Activated CD4-positive, CD25-positive, alpha-beta regulatory T cell treated with anti-CD3 and anti-CD28 coated beads, Interleukin-2, amount 50 U/mL, for 72 hours (primary cell): ENCODE data around the gene CLUH.
A peak's percentile ranks its signal among the peaks of the same experiment; 100 is the strongest.
"Not testable (repeated sequence)": the region's sequence is repeated elsewhere in the genome, so short reads cannot be mapped to it uniquely, and the experiment has no call there.

Experiments
- DNase-seq: peaks from one replicate; pipeline ENCODE4 v3.0.0; 2021

CLUH gene

DNA sequence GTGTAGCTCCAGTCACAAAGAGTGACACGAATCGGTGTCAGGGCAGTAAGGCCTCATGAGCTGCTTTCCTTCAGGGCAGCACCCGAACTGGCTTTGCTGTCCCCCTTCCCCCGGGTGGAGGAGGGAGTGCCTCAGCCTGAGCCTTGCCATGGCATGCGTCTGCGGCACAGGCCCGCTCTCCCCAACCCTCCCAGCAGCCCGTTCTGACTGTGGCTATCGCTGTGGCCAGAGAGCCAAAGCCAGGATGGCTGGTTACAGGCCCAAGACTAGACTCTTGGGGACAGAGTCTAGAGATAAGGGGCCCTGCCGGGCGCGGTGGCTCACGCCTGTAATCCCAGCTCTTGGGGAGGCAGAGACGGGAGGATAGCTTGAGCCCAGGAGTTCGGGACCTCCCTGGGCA is 25.9 kb downstream of the CLUH start:
- peak; percentile 29 for DNase-seq

DNA sequence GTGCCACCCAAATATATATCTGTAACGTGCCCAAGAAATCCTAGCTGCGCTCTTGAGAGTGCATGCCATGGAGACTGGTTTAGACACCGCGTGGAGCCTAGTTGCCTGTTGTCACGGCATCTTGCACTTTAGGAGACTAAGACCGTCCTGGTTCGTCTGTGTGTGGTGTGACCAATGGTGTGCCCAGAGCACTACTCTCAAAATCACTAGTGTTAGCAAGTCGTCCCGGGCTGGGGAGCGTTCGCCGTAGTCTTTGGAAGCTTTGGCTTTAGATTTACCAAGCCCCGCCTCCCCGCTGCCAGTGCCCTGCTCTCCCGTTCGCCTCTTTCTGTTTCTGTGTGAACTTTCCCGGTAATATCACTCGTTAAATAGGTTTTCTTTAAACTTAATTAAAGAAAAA is 27.0 kb downstream of the CLUH start:
- DNase-seq = no peak

DNA sequence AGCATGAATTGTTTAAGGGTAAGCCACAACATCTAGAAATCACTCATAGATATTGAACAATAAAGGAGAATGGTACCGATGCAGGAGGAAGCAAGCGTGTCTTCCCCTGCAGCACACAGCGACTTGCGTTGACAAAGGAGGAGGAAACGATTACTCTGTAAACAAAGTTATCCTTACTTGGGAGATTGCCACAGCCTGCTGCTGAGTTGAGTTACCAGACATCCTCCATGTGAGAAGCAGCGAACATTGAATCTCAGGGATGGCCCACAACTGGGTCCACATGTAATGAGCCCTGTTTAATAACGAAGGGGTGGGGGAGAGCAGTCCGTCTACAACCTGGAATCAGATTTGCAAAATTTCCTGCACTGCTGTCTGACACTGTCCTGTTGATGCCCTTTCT is 27.7 kb downstream of the CLUH start:
- DNase-seq = no peak

GRCh38 chr17:2682176-2682938 is 29.2 kb downstream of the CLUH start:
- no peak for DNase-seq

DNA sequence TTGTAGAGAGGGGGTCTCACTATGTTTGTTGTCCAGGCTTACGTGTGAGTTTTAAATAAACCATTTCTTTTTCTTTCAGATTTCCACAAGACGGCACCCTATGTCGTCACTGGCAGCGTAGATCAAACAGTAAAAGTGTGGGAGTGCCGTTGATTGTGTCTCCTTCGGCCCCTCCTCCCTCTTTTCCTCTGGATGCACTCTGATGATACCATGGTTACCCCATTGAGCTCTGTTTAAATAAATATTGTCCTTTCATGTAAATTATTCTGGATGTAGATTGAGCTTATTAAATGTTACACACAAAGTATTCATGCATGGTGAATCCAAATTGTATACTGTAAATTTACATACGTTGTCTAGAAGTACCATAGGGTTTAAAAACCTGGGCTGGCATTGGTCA is 29.9 kb downstream of the CLUH start:
- DNase-seq = no peak

DNA sequence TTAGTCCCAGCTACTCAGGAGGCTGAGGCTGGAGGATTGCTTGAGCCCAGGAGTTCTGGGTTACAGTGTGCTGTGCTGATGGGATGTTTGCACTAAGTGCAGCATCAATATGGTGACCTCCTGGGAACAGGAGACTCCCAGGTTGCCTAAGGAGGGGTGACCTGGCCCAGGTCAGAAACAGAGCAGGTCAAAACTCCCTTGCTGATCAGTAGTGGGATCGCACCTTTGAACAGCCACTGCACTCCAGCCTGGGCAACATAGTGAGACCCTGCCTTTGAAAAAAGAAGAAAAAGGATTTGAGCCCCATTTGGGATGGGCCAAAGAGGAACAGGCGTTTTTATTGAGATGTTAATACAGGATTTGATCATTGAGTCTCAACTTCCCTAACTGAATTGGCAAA is 30.6 kb downstream of the CLUH start:
- no peak for DNase-seq

DNA sequence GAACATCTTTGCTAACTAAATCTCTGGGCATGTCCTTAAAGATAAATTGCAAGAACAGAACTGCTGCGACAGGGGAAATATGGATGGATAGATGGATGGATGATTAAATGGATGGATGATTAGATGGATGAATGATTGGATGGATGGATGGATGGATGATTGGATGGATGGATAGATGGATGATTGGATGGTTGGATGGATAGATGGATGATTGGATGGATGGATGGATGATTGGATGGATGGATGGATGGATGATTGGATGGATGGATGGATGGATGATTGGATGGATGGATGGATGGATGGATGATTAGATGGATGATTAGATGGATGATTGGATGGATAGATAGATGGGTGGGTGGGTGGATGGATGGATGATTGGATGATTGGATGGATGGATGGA is 32.3 kb downstream of the CLUH start:
- DNase-seq = not testable (repeated sequence)

GRCh38 chr17:2672026-2672425 is 39.5 kb downstream of the CLUH start:
- no peak for DNase-seq

GRCh38 chr17:2660410-2660809 is 51.2 kb downstream of the CLUH start:
- DNase-seq = not testable (repeated sequence)

- not testable (repeated sequence) for DNase-seq
These were observed 52.2 kb downstream of the CLUH start for GRCh38 chr17:2659337-2659736.

- no peak for DNase-seq
These were observed 55.3 kb downstream of the CLUH start for GRCh38 chr17:2656283-2656682.

DNA sequence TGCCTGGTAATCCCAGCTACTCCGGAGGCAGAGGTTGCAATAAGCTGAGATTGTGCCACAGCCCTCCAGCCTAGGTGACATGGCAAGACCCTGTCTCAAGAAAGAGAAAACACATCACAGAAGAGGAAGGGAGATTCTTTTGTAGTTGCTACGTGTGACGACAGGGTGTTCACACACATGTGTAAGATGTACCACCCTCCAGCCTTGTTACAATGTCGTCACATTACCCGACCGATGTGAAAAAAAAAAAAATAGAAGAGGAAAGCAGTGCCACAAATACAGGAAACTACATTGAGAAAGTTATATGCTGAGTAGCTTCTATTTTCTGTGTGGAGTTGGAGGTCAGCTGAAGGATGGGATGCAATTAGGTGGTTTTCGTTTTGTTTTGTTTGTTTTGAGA is 56.0 kb downstream of the CLUH start:
- DNase-seq = no peak

GRCh38 chr17:2652911-2653310 is 58.7 kb downstream of the CLUH start:
- not testable (repeated sequence) for DNase-seq

- DNase-seq = no peak
These were observed 62.4 kb downstream of the CLUH start for GRCh38 chr17:2649191-2649590.

DNA sequence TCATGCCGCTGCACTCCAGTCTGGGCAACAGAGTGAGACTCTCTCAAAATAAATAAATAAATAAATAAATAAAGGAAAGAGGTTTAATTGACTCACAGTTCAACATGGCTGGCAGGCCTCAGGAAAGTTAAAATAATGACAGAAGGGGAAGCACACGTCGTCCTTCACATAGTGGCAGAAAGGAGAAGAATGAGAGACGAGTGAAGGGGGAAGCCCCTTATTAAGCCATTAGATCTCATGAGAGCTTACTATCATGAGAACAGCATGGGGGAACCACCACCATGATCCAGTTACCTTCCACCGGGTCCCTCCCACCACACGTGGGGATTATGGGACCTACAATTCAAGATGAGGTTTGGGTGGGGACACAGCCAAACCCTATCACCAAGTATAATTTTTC is 63.6 kb downstream of the CLUH start:
- DNase-seq = no peak

GRCh38 chr17:2644971-2645370 is 66.6 kb downstream of the CLUH start:
- DNase-seq = no peak
